22Rv1 (cell line): Measurements from ENCODE around the gene DENND1A.

Experiments used
- H3K27ac ChIP-seq: fragments of 450-650 bp; 2 replicates; pipeline ENCODE4 v1.5.1; 2017
- ZFX ChIP-seq: fragments of 450-650 bp; IDR thresholded peaks from 2 replicates; pipeline ENCODE4 v1.6.1; 2017; ENCODE audit warnings: antibody characterized with exemption, borderline replicate concordance
- TF ChIP-seq, protein P1 (sequence below): fragments of 450-650 bp; IDR thresholded peaks from 2 replicates; pipeline ENCODE4 v1.5.1; 2017; ENCODE audit warnings: mild to moderate bottlenecking

DENND1A gene

DNA sequence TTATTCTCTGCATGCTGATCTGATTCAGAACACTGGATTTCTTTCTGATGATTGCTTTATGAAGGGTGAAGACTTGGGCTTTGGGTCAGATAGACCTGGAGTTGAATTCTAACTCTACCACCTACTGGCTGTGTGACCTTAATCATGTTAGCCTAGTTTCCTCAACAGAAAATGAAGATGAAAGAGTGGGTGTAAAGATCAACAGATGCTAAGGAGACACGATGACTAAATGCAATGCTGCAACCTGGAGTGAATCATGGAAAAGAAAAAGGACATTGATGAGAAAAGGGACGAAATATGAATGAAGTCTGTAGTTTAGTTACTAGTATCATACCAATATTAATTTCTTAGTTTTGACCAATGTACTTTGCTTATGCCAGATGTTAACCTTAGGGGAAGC is 27.8 kb upstream of the DENND1A start:
- TF ChIP-seq, protein P1, sequence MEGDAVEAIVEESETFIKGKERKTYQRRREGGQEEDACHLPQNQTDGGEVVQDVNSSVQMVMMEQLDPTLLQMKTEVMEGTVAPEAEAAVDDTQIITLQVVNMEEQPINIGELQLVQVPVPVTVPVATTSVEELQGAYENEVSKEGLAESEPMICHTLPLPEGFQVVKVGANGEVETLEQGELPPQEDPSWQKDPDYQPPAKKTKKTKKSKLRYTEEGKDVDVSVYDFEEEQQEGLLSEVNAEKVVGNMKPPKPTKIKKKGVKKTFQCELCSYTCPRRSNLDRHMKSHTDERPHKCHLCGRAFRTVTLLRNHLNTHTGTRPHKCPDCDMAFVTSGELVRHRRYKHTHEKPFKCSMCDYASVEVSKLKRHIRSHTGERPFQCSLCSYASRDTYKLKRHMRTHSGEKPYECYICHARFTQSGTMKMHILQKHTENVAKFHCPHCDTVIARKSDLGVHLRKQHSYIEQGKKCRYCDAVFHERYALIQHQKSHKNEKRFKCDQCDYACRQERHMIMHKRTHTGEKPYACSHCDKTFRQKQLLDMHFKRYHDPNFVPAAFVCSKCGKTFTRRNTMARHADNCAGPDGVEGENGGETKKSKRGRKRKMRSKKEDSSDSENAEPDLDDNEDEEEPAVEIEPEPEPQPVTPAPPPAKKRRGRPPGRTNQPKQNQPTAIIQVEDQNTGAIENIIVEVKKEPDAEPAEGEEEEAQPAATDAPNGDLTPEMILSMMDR: no peak
- TF ChIP-seq ZFX: no peak
- no peak overlapping the region for H3K27ac ChIP-seq

DNA sequence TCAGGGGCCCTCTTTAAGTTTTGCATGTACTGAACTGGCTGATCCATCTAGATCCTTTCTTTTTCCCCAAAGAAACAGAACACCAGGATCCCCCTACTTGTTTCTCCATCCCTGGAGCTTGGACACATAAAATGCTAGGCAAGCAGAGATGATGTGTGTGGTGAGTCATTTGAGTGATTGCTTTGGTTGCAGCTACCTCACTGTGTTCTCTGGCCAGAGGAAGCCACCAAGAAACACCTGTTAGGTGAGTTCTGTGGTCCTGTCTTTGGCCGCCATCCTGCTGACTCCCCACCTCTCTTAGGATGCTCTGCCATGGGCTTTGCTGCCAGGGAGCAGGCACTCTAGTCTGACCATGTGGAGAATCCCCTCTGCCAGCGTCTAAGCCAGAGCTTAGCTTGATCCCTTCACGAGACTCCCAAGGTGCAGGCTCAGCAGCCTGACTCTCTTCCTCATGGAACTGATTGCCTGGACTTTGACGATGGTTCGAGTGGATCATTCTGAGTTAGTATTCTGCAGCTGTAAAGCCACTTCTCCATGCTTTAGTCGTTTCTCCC is 27.3 kb upstream of the DENND1A start:
- TF ChIP-seq ZFX: no peak
- TF ChIP-seq, protein P1: no peak
- no peak overlapping the region for H3K27ac ChIP-seq

DNA sequence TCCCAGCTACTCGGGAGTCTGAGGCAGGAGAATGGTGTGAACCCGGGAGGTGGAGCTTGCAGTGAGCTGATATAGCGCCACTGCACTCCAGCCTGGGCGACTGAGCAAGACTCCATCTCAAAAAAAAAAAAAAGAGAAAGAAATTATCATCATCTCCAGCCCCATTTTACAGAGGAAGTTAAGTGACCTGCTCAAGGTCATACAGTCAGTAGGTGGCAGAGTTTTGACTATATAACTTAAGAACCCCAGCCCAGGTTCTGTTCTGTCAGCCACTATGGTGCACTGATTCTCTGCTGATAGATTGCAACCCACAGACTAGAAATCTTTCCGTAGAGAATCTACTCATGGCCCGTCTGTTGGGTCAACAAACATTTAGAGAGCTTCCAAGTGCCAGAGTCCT is 25.7 kb upstream of the DENND1A start:
- TF ChIP-seq, protein P1: no peak
- TF ChIP-seq ZFX: no peak
- no peak overlapping the region for H3K27ac ChIP-seq

DNA sequence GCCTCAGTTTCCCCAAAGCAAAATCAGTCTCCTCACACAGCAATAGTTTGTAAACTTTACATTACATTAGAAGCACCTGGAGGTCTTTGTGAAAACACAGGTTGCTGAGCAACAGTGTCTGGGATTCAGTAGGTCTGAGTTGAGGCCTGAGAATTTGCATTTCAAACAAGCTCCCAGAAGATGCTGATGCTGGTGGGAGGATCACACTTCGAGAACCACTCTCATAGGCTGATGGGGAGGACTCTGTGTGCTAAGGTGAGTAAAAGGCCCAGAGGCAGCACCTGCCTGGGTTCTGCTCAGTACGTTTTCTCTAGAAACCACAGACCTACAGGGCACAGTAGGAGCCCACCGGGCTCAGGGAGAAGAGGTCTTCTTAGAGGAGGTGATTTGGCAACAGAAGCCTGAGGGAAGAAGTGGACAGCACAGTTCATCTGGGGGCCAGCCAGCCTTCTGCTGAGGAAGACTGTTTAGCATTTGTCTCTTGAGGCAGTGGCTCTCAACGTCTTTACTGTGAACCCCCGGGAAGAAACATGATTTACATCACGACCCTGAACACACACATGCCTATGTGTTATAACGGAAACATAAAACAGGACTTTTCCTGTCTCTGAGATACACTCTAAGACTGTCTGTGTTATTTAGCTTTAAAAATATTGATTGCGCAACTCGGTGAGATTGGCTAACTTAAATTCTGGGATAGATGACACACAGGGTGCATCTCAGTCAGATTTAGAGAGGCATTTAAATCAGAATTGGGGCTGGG is 24.8 kb upstream of the DENND1A start:
- no peak overlapping the region for H3K27ac ChIP-seq
- TF ChIP-seq ZFX: no peak
- TF ChIP-seq, protein P1: no peak

DNA sequence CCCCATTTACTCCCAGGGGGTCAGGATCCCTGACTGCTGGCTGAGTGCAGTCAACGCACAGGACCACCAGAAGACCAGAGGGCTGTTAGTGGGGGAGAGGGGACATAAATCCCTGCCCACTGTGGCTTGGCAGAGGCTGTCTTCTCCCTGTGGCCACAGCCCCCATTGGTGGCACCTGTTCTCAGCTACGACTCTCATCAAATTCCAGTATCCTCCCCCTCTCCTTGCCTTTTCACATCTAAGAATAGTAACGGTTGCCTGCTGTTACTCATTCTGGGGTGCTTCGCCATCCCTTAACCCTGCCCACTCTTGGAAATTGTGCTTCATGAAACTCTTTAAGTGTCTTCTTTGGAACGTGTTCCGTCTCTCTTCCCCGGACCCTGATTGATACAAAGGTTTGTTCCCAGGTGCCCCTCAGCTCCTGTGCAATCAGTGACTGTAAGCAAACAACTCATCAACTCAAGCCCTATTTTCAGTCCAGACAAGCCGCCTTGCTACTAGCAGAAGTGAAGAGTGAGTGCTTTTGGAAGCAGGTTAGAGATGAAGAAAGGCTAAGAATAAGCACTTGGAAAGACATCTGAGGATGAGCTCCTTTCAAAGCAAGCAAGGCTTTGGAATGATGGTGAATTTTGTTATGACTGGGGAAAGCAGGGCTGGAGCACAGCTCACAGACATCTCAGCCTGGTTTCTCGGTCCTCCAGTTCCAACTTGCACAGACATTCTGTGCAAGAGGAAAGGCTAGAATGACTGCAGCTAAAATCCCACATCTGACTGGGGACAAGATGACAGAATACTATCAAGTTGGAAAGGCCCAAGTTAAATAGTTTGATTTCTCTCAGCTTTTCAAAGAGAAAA is 22.9 kb upstream of the DENND1A start:
- H3K27ac ChIP-seq: no peak overlapping the region
- no peak for TF ChIP-seq ZFX
- TF ChIP-seq, protein P1: no peak

DNA sequence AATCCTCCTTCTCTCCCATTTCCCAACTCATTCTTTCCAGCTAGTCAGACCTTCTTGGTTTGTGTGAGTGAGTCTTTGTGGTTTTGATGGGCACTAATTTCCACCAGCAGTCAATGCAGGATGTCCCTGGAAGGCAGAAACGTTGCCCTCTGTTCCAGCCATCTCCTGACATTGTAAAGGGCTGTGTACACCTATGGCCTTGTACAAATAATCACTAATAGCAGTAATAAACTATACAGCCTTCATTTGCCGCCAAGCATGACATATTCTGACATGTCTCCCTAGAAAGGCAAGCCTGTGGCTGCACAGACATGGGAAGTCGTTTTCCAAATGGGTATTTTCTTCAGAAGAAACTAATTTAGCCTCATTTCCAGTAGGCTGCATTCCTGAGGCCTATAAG is 18.4 kb upstream of the DENND1A start:
- TF ChIP-seq, protein P1: no peak
- no peak for TF ChIP-seq ZFX
- no peak overlapping the region for H3K27ac ChIP-seq
